Measurements from ENCODE around the gene TMEM54. TPM values are rescaled to one million over a fixed set of nuclear protein-coding genes. Genes with fewer than 3 reads are reported as not detected.

TMEM54 gene
- total and polyA plus RNA-seq, 2 of the 13 experiments (the other 11 are each of a cell fraction or from before 2014, with no cell fraction given) = 2.5 to 2.9 TPM

DNA sequence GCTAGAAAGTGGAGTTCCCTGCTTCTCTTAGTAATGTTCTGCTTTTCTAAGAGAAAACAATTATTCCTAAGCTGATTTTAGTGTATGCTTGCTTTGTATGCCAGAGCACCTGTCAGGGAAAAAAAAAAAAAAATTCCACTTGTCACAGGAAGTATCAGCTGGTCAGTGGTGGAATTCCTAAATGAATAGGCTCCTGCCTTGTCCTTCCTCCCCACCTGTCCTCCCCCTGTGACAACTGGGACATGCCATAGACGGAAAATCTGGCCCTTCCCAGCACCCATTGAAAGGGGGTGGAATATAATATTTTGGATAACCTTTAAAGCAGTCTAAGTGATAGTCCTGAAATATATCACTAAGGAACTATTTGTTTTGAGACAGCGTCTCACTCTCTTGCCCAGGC, 41.3 kb downstream of the TMEM54 start:
- no TSS peak for BruUV-seq (replicated peaks)
- FAIRE-seq = no peak
- H3K4me3 ChIP-seq (replicated peaks in 1 of 3; ENCODE audit: insufficient read depth in 1 of 3, low read depth in 2 of 3, low read length in 3 of 3) = no peak overlapping the region
- H2AFZ ChIP-seq (ENCODE audit: low read length) = no peak overlapping the region
- no peak overlapping the region for H3K27ac ChIP-seq (ENCODE audit: extremely low read length, insufficient read depth, low read length)
- ChIA-PET POLR2A (no interaction called here), CTCF (ENCODE audit: low intra/inter-chr PET ratio, low total read pairs) (no interaction called here)
- no peak for TF ChIP-seq REXO4 (CRISPR knock-in tag; IDR thresholded peaks at IDR 0.05; ENCODE audit: borderline replicate concordance)
- TF ChIP-seq ZNF225 (CRISPR knock-in tag; IDR thresholded peaks at IDR 0.05) = no peak
- TF ChIP-seq, protein P1, sequence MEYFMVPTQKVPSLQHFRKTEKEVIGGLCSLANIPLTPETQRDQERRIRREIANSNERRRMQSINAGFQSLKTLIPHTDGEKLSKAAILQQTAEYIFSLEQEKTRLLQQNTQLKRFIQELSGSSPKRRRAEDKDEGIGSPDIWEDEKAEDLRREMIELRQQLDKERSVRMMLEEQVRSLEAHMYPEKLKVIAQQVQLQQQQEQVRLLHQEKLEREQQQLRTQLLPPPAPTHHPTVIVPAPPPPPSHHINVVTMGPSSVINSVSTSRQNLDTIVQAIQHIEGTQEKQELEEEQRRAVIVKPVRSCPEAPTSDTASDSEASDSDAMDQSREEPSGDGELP (IDR thresholded peaks at IDR 0.05; ENCODE audit: borderline replicate concordance, low read depth) = no peak
- TF ChIP-seq ZSCAN30 (CRISPR knock-in tag; IDR thresholded peaks at IDR 0.05) = no peak
- TF ChIP-seq, protein P2, sequence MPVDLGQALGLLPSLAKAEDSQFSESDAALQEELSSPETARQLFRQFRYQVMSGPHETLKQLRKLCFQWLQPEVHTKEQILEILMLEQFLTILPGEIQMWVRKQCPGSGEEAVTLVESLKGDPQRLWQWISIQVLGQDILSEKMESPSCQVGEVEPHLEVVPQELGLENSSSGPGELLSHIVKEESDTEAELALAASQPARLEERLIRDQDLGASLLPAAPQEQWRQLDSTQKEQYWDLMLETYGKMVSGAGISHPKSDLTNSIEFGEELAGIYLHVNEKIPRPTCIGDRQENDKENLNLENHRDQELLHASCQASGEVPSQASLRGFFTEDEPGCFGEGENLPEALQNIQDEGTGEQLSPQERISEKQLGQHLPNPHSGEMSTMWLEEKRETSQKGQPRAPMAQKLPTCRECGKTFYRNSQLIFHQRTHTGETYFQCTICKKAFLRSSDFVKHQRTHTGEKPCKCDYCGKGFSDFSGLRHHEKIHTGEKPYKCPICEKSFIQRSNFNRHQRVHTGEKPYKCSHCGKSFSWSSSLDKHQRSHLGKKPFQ (CRISPR knock-in tag; IDR thresholded peaks at IDR 0.05; ENCODE audit: insufficient replicate concordance) = no peak
- no peak for TF ChIP-seq ZNF619 (CRISPR knock-in tag; IDR thresholded peaks at IDR 0.05)
- TF ChIP-seq, protein P3, sequence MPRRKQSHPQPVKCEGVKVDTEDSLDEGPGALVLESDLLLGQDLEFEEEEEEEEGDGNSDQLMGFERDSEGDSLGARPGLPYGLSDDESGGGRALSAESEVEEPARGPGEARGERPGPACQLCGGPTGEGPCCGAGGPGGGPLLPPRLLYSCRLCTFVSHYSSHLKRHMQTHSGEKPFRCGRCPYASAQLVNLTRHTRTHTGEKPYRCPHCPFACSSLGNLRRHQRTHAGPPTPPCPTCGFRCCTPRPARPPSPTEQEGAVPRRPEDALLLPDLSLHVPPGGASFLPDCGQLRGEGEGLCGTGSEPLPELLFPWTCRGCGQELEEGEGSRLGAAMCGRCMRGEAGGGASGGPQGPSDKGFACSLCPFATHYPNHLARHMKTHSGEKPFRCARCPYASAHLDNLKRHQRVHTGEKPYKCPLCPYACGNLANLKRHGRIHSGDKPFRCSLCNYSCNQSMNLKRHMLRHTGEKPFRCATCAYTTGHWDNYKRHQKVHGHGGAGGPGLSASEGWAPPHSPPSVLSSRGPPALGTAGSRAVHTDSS (CRISPR knock-in tag; conservative IDR thresholded peaks at IDR 0.05) = no peak
- no peak for TF ChIP-seq ZNF615 (CRISPR knock-in tag; IDR thresholded peaks at IDR 0.05; ENCODE audit: borderline replicate concordance)
- TF ChIP-seq, protein P4, sequence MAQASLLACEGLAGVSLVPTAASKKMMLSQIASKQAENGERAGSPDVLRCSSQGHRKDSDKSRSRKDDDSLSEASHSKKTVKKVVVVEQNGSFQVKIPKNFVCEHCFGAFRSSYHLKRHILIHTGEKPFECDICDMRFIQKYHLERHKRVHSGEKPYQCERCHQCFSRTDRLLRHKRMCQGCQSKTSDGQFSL (CRISPR knock-in tag; IDR thresholded peaks at IDR 0.05) = no peak
- no peak for TF ChIP-seq ZBTB38 (CRISPR knock-in tag; IDR thresholded peaks at IDR 0.05)
- TF ChIP-seq, protein P5, sequence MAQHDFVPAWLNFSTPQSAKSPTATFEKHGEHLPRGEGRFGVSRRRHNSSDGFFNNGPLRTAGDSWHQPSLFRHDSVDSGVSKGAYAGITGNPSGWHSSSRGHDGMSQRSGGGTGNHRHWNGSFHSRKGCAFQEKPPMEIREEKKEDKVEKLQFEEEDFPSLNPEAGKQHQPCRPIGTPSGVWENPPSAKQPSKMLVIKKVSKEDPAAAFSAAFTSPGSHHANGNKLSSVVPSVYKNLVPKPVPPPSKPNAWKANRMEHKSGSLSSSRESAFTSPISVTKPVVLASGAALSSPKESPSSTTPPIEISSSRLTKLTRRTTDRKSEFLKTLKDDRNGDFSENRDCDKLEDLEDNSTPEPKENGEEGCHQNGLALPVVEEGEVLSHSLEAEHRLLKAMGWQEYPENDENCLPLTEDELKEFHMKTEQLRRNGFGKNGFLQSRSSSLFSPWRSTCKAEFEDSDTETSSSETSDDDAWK (CRISPR knock-in tag; IDR thresholded peaks at IDR 0.05) = no peak
- no peak for TF ChIP-seq CBX1 (IDR thresholded peaks at IDR 0.05; ENCODE audit: low read depth)
- TF ChIP-seq ZNF562 (CRISPR knock-in tag; IDR thresholded peaks at IDR 0.05; ENCODE audit: borderline replicate concordance) = no peak
- TF ChIP-seq SMARCE1 (IDR thresholded peaks at IDR 0.05; ENCODE audit: borderline replicate concordance) = no peak
- no peak overlapping the region for H3K9ac ChIP-seq (ENCODE audit: insufficient read depth, low read depth, low read length)
- DNase-seq (ENCODE audit: low spot score) = no peak
- ATAC-seq = no peak
- intact Hi-C loops (cut with micrococcal nuclease; ENCODE audit: unreplicated experiment) (no loop called here), in situ Hi-C loops (cut with HindIII; ENCODE audit: extremely low pct_ligation_motif_present, low pct_unique_long_range_greater_than_20kb) (no loop called here)
- H3K79me2 ChIP-seq (ENCODE audit: insufficient read depth, low read length) = no peaks in the 10 kb centered on the region
- no peaks in the 10 kb centered on the region for H3K27me3 ChIP-seq (ENCODE audit: control insufficient read depth in 1 of 2, insufficient read depth in 2 of 2, low read length in 2 of 2)
- H3K4me1 ChIP-seq (ENCODE audit: insufficient read depth, low read length) = no peaks in the 10 kb centered on the region
- 100% methylated on average over 2 of the region's 2 CpGs for WGBS (ENCODE audit: low lambda C conversion rate)
- H3K36me3 ChIP-seq (replicated peaks in 1 of 2; ENCODE audit: control insufficient read depth in 1 of 2, insufficient read depth in 2 of 2, low read length in 2 of 2) = peaks cover 1 to 20% of the 10 kb centered on the region in 2 experiments; a peak in 3 of 5 replicates
- H3K9me3 ChIP-seq (ENCODE audit: low read length) = no peaks in the 10 kb centered on the region
- no peaks in the 10 kb centered on the region for H4K20me1 ChIP-seq (ENCODE audit: insufficient read depth, low read length)
- no peak overlapping the region for H3K4me2 ChIP-seq (ENCODE audit: low read depth, low read length)
